Measurements from ENCODE around the gene CARD14. TPM values are rescaled to one million over a fixed set of nuclear protein-coding genes. Genes with fewer than 3 reads are reported as not detected.

CARD14 gene
- total RNA-seq, 1 experiment from 2014 or later: 0.24 TPM

- peaks cover 2 to 7% of the 10 kb centered on the region in 2 experiments; a peak in 2 of 4 replicates for H3K4me1 Mint-ChIP-seq
- Histone ChIP-seq H3K4me2 (ENCODE audit: insufficient read depth, insufficient read length, low read length) (no peak overlapping the region), H3K23ac (ENCODE audit: insufficient read length, low read depth, low read length) (no peak overlapping the region), H2BK120ac (ENCODE audit: low read depth, low read length, poor library complexity, severe bottlenecking) (no peak overlapping the region), H2BK12ac (ENCODE audit: insufficient read length, low read depth, low read length) (no peak overlapping the region), H4K20me1 (ENCODE audit: control insufficient read depth, insufficient read depth, insufficient read length) (no peaks in the 10 kb centered on the region), H2AFZ (ENCODE audit: low read length) (no peak overlapping the region), H3K27me3 (ENCODE audit: insufficient read depth, low read length) (no peaks in the 10 kb centered on the region), H4K91ac (ENCODE audit: insufficient read length, low read depth, low read length) (no peak overlapping the region), H3K4ac (ENCODE audit: low read depth, low read length) (no peak overlapping the region), H3K18ac (ENCODE audit: insufficient read length, low read depth, low read length) (no peak overlapping the region), H3K27ac (ENCODE audit: insufficient read length, low read depth, low read length) (no peak overlapping the region), H3K9me3 (ENCODE audit: control insufficient read depth, low read depth, low read length) (no peaks in the 10 kb centered on the region), H2BK15ac (ENCODE audit: low read depth, low read length) (no peak overlapping the region), H3K9ac (ENCODE audit: extremely low read depth, insufficient read length, low read length) (no peak overlapping the region), H3K14ac (ENCODE audit: insufficient read depth, low read length) (no peak overlapping the region; the same call in 1 of the 2 replicates), H2BK5ac (ENCODE audit: insufficient read length, low read length) (no peak overlapping the region), H3K23me2 (ENCODE audit: insufficient read length, low read depth, low read length, poor library complexity, severe bottlenecking) (no peaks in the 10 kb centered on the region), H3K56ac (ENCODE audit: insufficient read length, low read depth, low read length) (no peak overlapping the region), H3T11ph (ENCODE audit: low read length) (no peak overlapping the region), H3K4me1 (ENCODE audit: insufficient read depth, low read length) (no peaks in the 10 kb centered on the region), H2BK20ac (ENCODE audit: low read depth, low read length, poor library complexity, severe bottlenecking) (no peak overlapping the region), H4K5ac (ENCODE audit: insufficient read length, low read depth, low read length) (no peak overlapping the region), H4K8ac (replicated peaks; ENCODE audit: insufficient read length, low read depth, low read length) (no peak overlapping the region), H3K79me2 (ENCODE audit: insufficient read depth, low read length) (no peaks in the 10 kb centered on the region), H2AK5ac (ENCODE audit: insufficient read length, low read length) (no peak overlapping the region), H3K79me1 (ENCODE audit: insufficient read depth, low read depth, low read length, poor library complexity, severe bottlenecking) (no peaks in the 10 kb centered on the region)
- DNase-seq: no peak
- no peaks in the 10 kb centered on the region for H3K9me3 Mint-ChIP-seq
- H3K27me3 Mint-ChIP-seq (ENCODE audit: low read depth): no peaks in the 10 kb centered on the region; the same call in 1 of the 2 replicates
- no peaks in the 10 kb centered on the region for H3K36me3 Mint-ChIP-seq (ENCODE audit: insufficient read depth in 1 of 3, low read depth in 3 of 3)
- H3K4me3 Mint-ChIP-seq: no peak overlapping the region
- WGBS (ENCODE audit: extremely low coverage, insufficient read length, low lambda C conversion rate): no CpG with 5 or more reads among the region's 17 CpGs
- TF ChIP-seq CTCF (conservative IDR thresholded peaks at IDR 0.05): no peak
- H3K27ac Mint-ChIP-seq: peak overlapping the region in 1 of 3 experiments; percentile 14; a peak in 1 of 7 replicates
These were observed 11.6 kb downstream of the CARD14 start for GRCh38 chr17:80181431-80181830.
